Hematopoietic multipotent progenitor cell treated with erythropoietin and hydrocortisone succinate and interleukin-3 and kit ligand, for 6 days (in vitro differentiated cells): Measurements from ENCODE around the gene SLC8A1.

Source experiments
- DNase-seq: peaks from one replicate; pipeline ENCODE4 v3.0.0-alpha.2; 2015

The SLC8A1 gene

DNA sequence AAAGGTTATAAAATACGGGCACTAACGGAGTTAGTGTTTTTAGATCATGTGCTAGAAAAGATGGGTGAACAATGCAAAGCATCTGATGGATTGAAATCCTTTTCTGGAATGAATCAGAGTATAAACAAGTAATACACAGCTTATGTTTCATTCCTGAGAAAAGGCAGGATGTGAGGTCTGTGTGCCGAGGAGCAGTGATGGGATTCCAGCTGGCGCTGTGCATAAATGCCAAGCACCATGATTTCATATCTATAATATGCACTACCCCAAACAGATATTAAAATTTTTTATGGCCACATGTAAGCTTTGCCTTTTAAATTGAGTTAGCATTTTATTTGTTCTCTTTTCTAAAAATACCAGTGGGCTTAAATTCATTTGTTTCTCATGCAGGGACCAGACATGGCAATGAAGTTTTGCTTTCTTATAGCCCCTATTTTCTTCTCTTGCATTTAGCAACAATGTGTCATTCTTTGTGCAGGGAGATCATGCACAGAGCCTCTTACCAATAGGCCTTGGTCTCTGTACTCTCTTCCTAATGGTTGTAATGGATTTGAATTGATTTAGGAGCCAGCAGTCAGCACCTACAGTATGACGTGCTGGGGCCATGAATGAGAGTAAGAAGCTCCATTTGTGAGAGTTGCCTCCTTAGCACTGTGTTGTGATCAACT is 323.9 kb downstream of the SLC8A1 start:
- no peak for DNase-seq

GRCh38 chr2:40127146-40127545 is 324.7 kb downstream of the SLC8A1 start:
- no peak for DNase-seq

DNA sequence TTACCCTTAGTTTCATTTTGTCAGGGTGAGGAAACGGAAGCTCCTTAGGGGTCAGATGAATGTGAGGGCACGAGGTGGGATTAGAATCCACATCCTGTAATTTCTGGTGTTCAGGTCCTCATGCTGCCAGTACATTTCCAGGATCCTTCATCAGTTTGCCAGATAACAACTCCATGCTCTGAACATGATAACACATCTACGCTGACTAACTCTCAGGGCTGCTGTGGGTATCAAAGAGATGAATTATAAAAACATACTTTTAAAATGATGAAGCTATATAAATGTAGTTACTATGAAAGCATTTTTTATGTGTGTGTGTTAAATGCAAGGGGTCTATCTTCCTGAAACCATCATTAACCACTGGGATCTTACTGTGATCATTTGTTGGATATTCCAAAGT is 325.9 kb downstream of the SLC8A1 start:
- no peak for DNase-seq

GRCh38 chr2:40123746-40124145 is 328.1 kb downstream of the SLC8A1 start:
- DNase-seq: no peak

DNA sequence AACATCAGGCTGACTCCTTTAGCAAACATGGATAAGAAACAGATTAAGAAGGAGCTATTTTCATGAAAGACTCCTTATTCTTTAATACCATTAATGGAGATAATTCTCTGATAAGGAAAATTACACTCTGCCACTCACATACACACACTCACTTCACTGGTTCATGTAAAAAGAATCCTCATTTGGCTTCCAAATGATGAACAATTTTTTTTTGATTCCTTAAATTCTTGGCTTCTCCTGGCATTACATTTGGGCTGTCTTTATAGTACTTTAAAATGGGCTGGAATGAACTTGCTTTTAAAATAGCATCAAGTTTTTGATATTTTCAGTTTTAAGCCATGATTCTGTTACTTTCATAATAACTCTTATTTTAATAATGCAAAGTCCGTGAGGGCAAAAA is 328.6 kb downstream of the SLC8A1 start:
- no peak for DNase-seq

GRCh38 chr2:40120957-40121356 is 330.9 kb downstream of the SLC8A1 start:
- DNase-seq: no peak

DNA sequence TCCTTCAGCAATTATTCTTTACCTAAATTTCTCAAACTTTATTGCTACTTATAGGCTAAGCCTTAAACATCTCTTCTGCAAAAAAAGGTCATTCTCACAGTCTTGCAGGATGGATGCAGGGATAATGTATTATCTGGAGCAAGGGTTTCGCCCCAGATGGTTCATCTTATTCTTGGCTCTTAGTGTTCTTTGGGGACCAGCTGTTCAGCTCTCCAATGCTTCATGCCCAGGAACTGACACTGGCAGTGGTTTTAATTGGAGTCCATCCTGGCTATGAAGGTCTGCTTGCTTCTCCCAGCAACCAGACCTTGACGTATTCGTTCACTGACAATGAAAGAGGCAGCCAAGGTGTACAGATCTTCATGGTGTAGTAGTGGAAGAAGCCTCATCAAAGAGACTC is 331.9 kb downstream of the SLC8A1 start:
- DNase-seq: no peak

GRCh38 chr2:40118622-40119021 is 333.3 kb downstream of the SLC8A1 start:
- DNase-seq: no peak

DNA sequence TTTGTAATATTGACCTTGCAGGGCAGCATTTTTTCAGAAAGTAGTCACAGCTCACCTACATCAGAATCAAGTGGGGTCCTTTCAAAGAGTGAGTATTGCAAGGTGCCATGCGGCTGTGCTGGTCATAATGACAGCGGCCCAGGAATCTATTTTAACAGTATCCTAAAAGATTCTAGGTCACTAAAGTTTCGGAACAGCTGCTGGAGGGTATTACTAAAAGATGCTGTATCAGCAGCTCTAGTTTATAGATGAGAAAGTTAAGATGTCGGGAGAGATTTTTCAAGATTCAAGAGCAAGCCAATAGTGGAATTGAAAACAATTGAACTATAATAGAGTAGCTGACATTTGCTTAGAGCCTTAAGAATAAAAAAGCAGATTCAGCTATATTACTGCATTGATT is 336.0 kb downstream of the SLC8A1 start:
- no peak for DNase-seq

GRCh38 chr2:40115348-40115747 is 336.5 kb downstream of the SLC8A1 start:
- DNase-seq: no peak

DNA sequence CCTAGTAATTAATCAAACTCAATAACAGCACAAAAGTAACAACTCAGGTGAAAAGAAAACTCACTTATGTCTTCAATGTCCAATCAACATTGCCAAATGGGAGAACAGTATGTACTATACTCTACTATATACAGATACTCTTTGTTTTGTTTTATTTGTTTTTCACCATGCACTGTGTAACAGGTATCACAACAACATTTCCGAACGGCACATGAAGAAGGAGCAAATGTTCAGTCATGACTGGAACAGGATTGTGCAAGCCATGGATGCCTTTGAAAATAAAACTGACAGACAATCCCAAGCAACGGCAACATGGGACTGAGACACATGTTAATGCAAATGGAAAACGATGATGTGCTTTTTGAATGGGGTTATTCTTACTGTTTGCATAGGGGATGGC is 337.9 kb downstream of the SLC8A1 start:
- no peak for DNase-seq

DNA sequence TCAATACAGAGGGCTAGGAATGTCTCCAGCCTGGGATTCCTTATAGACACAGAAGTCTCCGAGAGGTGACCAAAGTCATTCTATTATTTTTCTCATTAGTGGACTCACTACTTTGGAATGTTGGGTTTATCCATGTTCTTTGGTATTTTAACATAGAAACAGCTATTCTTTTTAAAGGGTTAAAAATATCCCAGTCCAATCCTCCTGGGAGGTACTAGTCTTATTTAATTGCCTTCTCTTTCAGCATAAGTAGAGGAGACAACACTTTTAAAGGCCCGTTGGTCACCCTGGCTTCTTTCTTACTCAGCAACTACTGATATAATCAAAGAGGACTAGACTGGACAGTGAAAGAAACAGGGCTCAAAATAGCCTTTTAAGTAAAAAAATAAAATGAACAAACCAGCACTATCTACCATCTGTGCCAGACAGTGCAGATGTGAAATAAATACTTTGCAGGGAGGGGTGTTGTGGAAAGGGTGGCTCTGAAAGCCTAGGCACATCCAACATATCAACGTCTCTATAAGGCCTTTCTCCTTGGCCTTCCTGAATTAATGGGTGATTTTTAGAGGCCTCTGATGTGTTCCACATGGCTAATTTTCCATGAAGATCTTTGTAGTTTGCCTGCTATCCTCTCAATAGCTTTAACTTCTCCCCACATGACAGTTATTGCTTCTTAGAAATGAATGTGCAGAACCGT is 338.5 kb downstream of the SLC8A1 start:
- no peak for DNase-seq

GRCh38 chr2:40109381-40109780 is 342.5 kb downstream of the SLC8A1 start:
- DNase-seq: no peak

- DNase-seq: no peak
Measured at GRCh38 chr2:40108851-40109250, 343.0 kb downstream of the SLC8A1 start.

DNA sequence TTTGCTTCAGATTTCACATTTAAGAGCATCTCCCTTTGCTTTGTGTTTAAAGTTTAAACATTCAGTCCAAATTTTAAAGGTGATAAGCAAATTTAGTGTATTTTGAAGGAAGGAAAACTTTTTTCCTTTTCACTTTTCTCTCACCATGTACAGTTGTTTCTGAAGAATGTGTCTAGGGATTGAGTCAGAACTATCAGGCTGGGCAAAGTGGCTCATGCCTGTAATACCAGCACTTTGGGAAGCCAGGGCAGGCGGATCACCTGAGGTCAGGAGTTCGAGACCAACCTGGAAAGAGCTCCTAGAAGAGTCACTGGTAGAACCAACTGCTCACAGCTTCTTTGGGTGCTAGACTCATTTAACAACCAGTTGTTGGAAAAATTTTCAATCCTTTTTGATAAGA is 345.8 kb downstream of the SLC8A1 start:
- DNase-seq: no peak

- no peak for DNase-seq
Measured at GRCh38 chr2:40105593-40105992, 346.3 kb downstream of the SLC8A1 start.

- DNase-seq: no peak
Measured at GRCh38 chr2:40103590-40103989, 348.3 kb downstream of the SLC8A1 start.

- DNase-seq: no peak
Measured at GRCh38 chr2:40103163-40103562, 348.7 kb downstream of the SLC8A1 start.

DNA sequence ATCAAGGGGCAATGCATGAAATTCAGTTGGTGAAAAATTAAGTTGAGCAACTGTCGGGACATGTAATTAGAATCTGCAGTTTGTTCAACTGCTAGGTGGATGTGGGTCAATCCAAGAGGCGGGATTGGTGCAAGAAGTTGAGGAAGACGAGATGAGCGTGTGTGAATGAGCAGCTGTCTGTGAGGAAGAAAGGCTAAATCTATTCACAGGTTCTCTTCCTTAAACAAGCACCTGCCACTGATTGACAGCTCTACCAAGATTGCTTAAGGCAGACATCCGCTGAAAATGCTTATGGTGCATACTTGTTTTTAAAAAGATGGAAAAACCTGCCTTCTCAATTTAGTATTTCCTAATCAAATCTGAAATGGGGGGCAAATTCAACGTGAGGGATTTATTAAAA is 349.4 kb downstream of the SLC8A1 start:
- DNase-seq: no peak

- DNase-seq: no peak
Measured at GRCh38 chr2:40101131-40101575, 350.7 kb downstream of the SLC8A1 start.

GRCh38 chr2:40100676-40101075 is 351.2 kb downstream of the SLC8A1 start:
- DNase-seq: no peak

DNA sequence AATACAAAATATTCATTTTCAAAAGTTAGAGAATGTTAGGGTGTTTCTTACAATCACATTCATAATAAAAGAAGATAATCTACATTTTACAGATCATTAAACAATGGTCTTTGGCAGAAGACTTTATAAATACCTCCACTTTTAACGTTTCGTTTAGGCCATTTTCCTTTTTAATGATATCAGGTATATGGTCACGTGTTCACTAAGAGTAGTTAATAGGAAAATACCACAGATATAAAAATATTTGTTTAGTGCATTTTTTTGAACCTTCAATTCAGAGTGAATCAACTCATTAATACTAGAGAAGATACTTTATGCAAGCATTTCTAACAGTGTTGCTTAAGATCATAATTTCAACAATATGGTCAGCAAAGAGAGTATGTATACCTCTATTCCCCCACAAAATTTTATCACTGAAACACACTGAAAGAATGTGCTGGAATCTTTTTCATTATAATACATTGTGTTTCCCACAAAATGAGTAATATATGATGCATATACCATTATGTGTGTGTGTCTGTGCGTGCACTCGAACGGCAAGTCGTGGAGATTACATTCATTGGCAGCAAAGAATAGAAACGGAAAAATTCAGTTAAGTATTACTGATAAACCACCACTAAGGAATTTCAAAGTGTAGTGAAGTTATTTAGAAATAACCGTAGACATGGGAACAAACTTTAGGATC is 353.0 kb downstream of the SLC8A1 start:
- no peak for DNase-seq

GRCh38 chr2:40097691-40098385 is 354.1 kb downstream of the SLC8A1 start:
- DNase-seq: no peak

DNA sequence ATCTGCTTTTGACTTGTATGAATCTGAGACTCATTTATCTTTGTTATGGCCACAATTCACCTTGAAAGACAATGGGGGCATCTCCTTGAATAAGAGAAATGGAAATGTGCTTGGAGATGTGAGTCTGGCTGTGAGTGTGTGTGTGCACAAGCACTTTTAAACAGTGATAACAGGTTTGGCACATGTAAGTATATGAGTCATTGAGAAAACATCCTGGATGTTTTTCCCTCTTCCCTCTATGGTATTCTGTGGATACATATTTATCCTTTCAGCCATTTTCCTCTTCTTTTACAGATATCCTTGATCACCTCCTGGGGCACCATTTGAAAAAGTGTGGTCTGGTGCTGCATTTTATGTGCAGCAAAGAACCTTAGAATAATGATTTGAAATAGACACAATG is 355.5 kb downstream of the SLC8A1 start:
- no peak for DNase-seq
